ENCODE data around the gene CRTAC1. TPM values are rescaled to one million over a fixed set of nuclear protein-coding genes. Genes with fewer than 3 reads are reported as not detected.

The CRTAC1 gene
- total RNA-seq, 4 donors from 2014 or later, result 1.4 to 3.5 (median 2.3) TPM

- no peak overlapping the region for H3K4me3 ChIP-seq (ENCODE audit: low read depth, poor library complexity, severe bottlenecking)
- intact Hi-C loops (cut with DNase I; ENCODE audit: low total_unique reads), result no loop called here
- no peak for TF ChIP-seq CTCF (IDR thresholded peaks at IDR 0.05)
- no peak for TF ChIP-seq POLR2A (IDR thresholded peaks at IDR 0.05)
- WGBS, 2 donors, result 78 to 79% methylated on average over 10 to 11 of the region's 11 CpGs
- no peak for DNase-seq (ENCODE audit: low spot score in 2 of 2)
These were observed 148.0 kb downstream of the CRTAC1 start for GRCh38 chr10:97882142-97883091.

- intact Hi-C loops (cut with DNase I; ENCODE audit: low total_unique reads), result no loop called here
- no peak for TF ChIP-seq POLR2A (IDR thresholded peaks at IDR 0.05)
- no peak for TF ChIP-seq CTCF (IDR thresholded peaks at IDR 0.05)
- no peak for DNase-seq (ENCODE audit: low spot score in 2 of 2)
- no peak overlapping the region for H3K4me3 ChIP-seq (ENCODE audit: low read depth, poor library complexity, severe bottlenecking)
- 93 to 96% methylated on average over 10 of the region's 10 CpGs for WGBS, 2 donors
These were observed 150.3 kb downstream of the CRTAC1 start for GRCh38 chr10:97880109-97880508.

- H3K4me3 ChIP-seq (ENCODE audit: low read depth, poor library complexity, severe bottlenecking), result no peak overlapping the region
- no peak for DNase-seq (ENCODE audit: low spot score in 2 of 2)
- WGBS, 2 donors, result 91 to 94% methylated on average over 5 of the region's 5 CpGs
- TF ChIP-seq CTCF (IDR thresholded peaks at IDR 0.05) (no peak), POLR2A (IDR thresholded peaks at IDR 0.05) (no peak)
- intact Hi-C loops (cut with DNase I; ENCODE audit: low total_unique reads), result no loop called here
These were observed 151.2 kb downstream of the CRTAC1 start for GRCh38 chr10:97879241-97879640.

- intact Hi-C loops (cut with DNase I; ENCODE audit: low total_unique reads), result no loop called here
- TF ChIP-seq CTCF (IDR thresholded peaks at IDR 0.05) (no peak), POLR2A (IDR thresholded peaks at IDR 0.05) (no peak)
- H3K4me3 ChIP-seq (ENCODE audit: low read depth, poor library complexity, severe bottlenecking), result no peak overlapping the region
- no peak for DNase-seq (ENCODE audit: low spot score in 2 of 2)
- 66 to 70% methylated on average over 4 of the region's 4 CpGs for WGBS, 2 donors
These were observed 154.0 kb downstream of the CRTAC1 start for GRCh38 chr10:97876402-97876801.

DNA sequence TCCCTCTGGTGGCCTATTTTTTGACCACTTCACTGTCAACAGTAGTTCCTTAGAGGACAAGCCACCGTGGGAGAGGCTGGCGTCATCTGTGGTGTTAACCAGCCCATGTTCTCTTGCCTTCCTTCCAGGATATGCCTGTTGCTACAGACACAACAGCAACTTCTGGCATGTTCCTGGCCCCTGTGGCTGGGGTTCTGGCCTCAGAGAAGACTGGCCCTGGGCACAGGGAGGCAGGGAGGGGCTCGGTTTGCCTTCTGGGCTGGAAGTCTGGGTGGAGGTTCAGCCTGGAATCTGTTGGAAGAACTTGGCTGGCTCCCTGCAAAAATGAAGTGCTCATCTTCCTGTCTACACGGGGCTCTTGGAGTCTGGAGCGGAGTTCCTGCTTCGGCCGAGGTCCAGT lies 155.0 kb downstream of the CRTAC1 start:
- 27 to 33% methylated on average over 7 of the region's 7 CpGs for WGBS, 2 donors
- H3K4me3 ChIP-seq (ENCODE audit: low read depth, poor library complexity, severe bottlenecking), result no peak overlapping the region
- intact Hi-C loops (cut with DNase I; ENCODE audit: low total_unique reads), result no loop called here
- TF ChIP-seq POLR2A (IDR thresholded peaks at IDR 0.05) (no peak), CTCF (IDR thresholded peaks at IDR 0.05) (no peak)
- peak in 1 of 2 donors; percentile 46 for DNase-seq (ENCODE audit: low spot score in 2 of 2)

Data from lower leg skin (tissue), 4 donors.